SK-N-MC (cell line): Measurements from ENCODE around the gene SBF2.

ENCODE experiments used
- DNase-seq: peaks from one replicate; pipeline ENCODE4 v3.0.0-alpha.2; 2011; ENCODE audit warnings: low read depth, low spot score
- H3K27ac ChIP-seq: fragments of 200-600 bp; sonication (generic); 2 replicates; pipeline ENCODE4 v1.5.1; 2016; ENCODE audit warnings: mixed run types
- H3K36me3 ChIP-seq: fragments of 200-600 bp; sonication (generic); 2 replicates; pipeline ENCODE4 v1.6.1; 2017; ENCODE audit warnings: antibody characterized with exemption, low read length, mixed read lengths; ENCODE audit not compliant: insufficient read depth
- H3K4me3 ChIP-seq: fragments of 200-600 bp; sonication (generic); 2 replicates; pipeline ENCODE4 v1.5.1; 2016
- H3K9ac ChIP-seq: fragments of 200-600 bp; sonication (generic); 2 replicates; pipeline ENCODE4 v1.8.0; 2017; ENCODE audit warnings: mixed run types, mixed read lengths; ENCODE audit not compliant: insufficient read length
- H3K9me3 ChIP-seq: fragments of 200-600 bp; sonication (generic); 2 replicates; pipeline ENCODE4 v1.6.1; 2017; ENCODE audit warnings: low read depth, mild to moderate bottlenecking, antibody characterized with exemption, low read length, moderate library complexity, mixed read lengths
- EZH2 ChIP-seq: fragments of 200-600 bp; sonication (generic); IDR thresholded peaks from one replicate; pipeline ENCODE4 v1.6.1; 2017; ENCODE audit warnings: antibody characterized with exemption
- FOXP2 ChIP-seq: optimal IDR thresholded peaks from 2 replicates; pipeline ENCODE3; 2011; ENCODE audit warnings: mild to moderate bottlenecking, moderate library complexity; ENCODE audit not compliant: insufficient read depth; ENCODE audit errors: extremely low read length, control extremely low read depth
- POLR2AphosphoS5 ChIP-seq: IDR thresholded peaks from 2 replicates; pipeline ENCODE4 v1.6.1; 2012; ENCODE audit warnings: mild to moderate bottlenecking, low read depth, low read length, borderline replicate concordance

The SBF2 gene

GRCh38 chr11:9826390-9826789 is 467.6 kb downstream of the SBF2 start:
- Histone ChIP-seq H3K9ac (no peak overlapping the region), H3K27ac (no peak overlapping the region), H3K36me3 (peaks cover under 1% of the 10 kb centered on the region; the same call in 1 of the 2 replicates), H3K4me3 (no peak overlapping the region), H3K9me3 (no peaks in the 10 kb centered on the region)
- no peak for DNase-seq
- TF ChIP-seq FOXP2 (no peak), POLR2AphosphoS5 (no peak), EZH2 (no peak)

GRCh38 chr11:9825895-9826294 is 468.1 kb downstream of the SBF2 start:
- Histone ChIP-seq H3K27ac (no peak overlapping the region), H3K36me3 (no peaks in the 10 kb centered on the region), H3K4me3 (no peak overlapping the region), H3K9me3 (no peaks in the 10 kb centered on the region), H3K9ac (no peak overlapping the region)
- no peak for TF ChIP-seq EZH2
- no peak for TF ChIP-seq POLR2AphosphoS5
- TF ChIP-seq FOXP2 = no peak
- no peak for DNase-seq

GRCh38 chr11:9825315-9825714 is 468.7 kb downstream of the SBF2 start:
- Histone ChIP-seq H3K4me3 (no peak overlapping the region), H3K9me3 (no peaks in the 10 kb centered on the region), H3K9ac (no peak overlapping the region), H3K27ac (no peak overlapping the region), H3K36me3 (no peaks in the 10 kb centered on the region)
- DNase-seq = no peak
- no peak for TF ChIP-seq EZH2
- no peak for TF ChIP-seq POLR2AphosphoS5
- no peak for TF ChIP-seq FOXP2

GRCh38 chr11:9823887-9824385 is 470.1 kb downstream of the SBF2 start:
- no peak for DNase-seq
- Histone ChIP-seq H3K27ac (no peak overlapping the region), H3K9ac (no peak overlapping the region), H3K36me3 (no peaks in the 10 kb centered on the region), H3K9me3 (no peaks in the 10 kb centered on the region), H3K4me3 (no peak overlapping the region)
- TF ChIP-seq EZH2 (no peak), POLR2AphosphoS5 (no peak), FOXP2 (no peak)

- no peak for DNase-seq
- no peak for TF ChIP-seq EZH2
- TF ChIP-seq FOXP2 = no peak
- TF ChIP-seq POLR2AphosphoS5 = no peak
- no peak overlapping the region for H3K9ac ChIP-seq
- H3K36me3 ChIP-seq = no peaks in the 10 kb centered on the region
- no peak overlapping the region for H3K27ac ChIP-seq
- H3K9me3 ChIP-seq = no peaks in the 10 kb centered on the region
- no peak overlapping the region for H3K4me3 ChIP-seq
Observed at GRCh38 chr11:9823439-9823838, 470.6 kb downstream of the SBF2 start.

- no peak overlapping the region for H3K4me3 ChIP-seq
- H3K9me3 ChIP-seq = no peaks in the 10 kb centered on the region
- TF ChIP-seq EZH2 = no peak
- no peaks in the 10 kb centered on the region for H3K36me3 ChIP-seq
- no peak for DNase-seq
- no peak overlapping the region for H3K9ac ChIP-seq
- peak overlapping the region; percentile 37 for H3K27ac ChIP-seq
Observed at GRCh38 chr11:9821008-9821752, 472.8 kb downstream of the SBF2 start.

GRCh38 chr11:9820260-9820659 is 473.8 kb downstream of the SBF2 start:
- H3K9me3 ChIP-seq = no peaks in the 10 kb centered on the region
- no peaks in the 10 kb centered on the region for H3K36me3 ChIP-seq
- no peak for DNase-seq
- H3K4me3 ChIP-seq = no peak overlapping the region
- TF ChIP-seq FOXP2 (no peak), POLR2AphosphoS5 (no peak), EZH2 (no peak)
- H3K27ac ChIP-seq = no peak overlapping the region
- H3K9ac ChIP-seq = no peak overlapping the region

- no peak overlapping the region for H3K4me3 ChIP-seq
- TF ChIP-seq POLR2AphosphoS5 = no peak
Observed at GRCh38 chr11:9817191-9817590, 476.8 kb downstream of the SBF2 start.

GRCh38 chr11:9815486-9816136 is 478.4 kb downstream of the SBF2 start:
- no peak overlapping the region for H3K9ac ChIP-seq
- H3K27ac ChIP-seq = no peak overlapping the region
- H3K36me3 ChIP-seq = peaks cover 4% of the 10 kb centered on the region; the same call in 1 of the 2 replicates
- TF ChIP-seq EZH2 (no peak), POLR2AphosphoS5 (no peak), FOXP2 (no peak)
- DNase-seq = no peak
- H3K9me3 ChIP-seq = no peaks in the 10 kb centered on the region
- no peak overlapping the region for H3K4me3 ChIP-seq

More at GRCh38 chr11:9817191-9817590, 476.8 kb downstream of the SBF2 start:
- Histone ChIP-seq H3K36me3 (peaks cover 2% of the 10 kb centered on the region; the same call in 1 of the 2 replicates), H3K9ac (no peak overlapping the region), H3K9me3 (no peaks in the 10 kb centered on the region), H3K27ac (no peak overlapping the region)
- DNase-seq = no peak
